IPS-20b (cell line): ENCODE measurements around the gene ARL5C.

Experiments
- H3K27ac ChIP-seq: one replicate; pipeline ENCODE4 v1.5.1; 2013; ENCODE audit warnings: low read length
- H3K27me3 ChIP-seq: 2 replicates; pipeline ENCODE4 v1.6.1; 2013; ENCODE audit warnings: mild to moderate bottlenecking, low read length, inconsistent platforms; ENCODE audit not compliant: insufficient read depth
- H3K36me3 ChIP-seq: 2 replicates; pipeline ENCODE4 v1.6.1; 2013; ENCODE audit warnings: low read depth, mild to moderate bottlenecking, inconsistent platforms, low read length, moderate library complexity; ENCODE audit not compliant: insufficient read depth
- H3K4me1 ChIP-seq: 2 replicates; pipeline ENCODE4 v1.6.1; 2013; ENCODE audit warnings: mild to moderate bottlenecking, control low read depth, inconsistent platforms, low read length, moderate library complexity; ENCODE audit not compliant: insufficient read depth
- H3K4me3 ChIP-seq: 2 replicates; pipeline ENCODE4 v1.5.1; 2013; ENCODE audit warnings: mild to moderate bottlenecking, low read length, inconsistent platforms
- H3K9ac ChIP-seq: 2 replicates; pipeline ENCODE4 v1.6.1; 2013; ENCODE audit warnings: low read depth, mild to moderate bottlenecking, inconsistent platforms, low read length, moderate library complexity
- H3K9me3 ChIP-seq: 2 replicates; pipeline ENCODE4 v1.6.1; 2013; ENCODE audit warnings: mild to moderate bottlenecking, low read depth, low read length, inconsistent platforms; ENCODE audit not compliant: insufficient read depth

The ARL5C gene

GRCh38 chr17:39147221-39148185 lies 18.5 kb downstream of the ARL5C start:
- Histone ChIP-seq H3K27ac (no peak overlapping the region), H3K27me3 (peaks cover 37% of the 10 kb centered on the region), H3K36me3 (no peaks in the 10 kb centered on the region), H3K4me3 (no peak overlapping the region), H3K4me1 (no peaks in the 10 kb centered on the region), H3K9me3 (no peaks in the 10 kb centered on the region), H3K9ac (no peak overlapping the region)

- no peaks in the 10 kb centered on the region for H3K4me1 ChIP-seq
- no peak overlapping the region for H3K9ac ChIP-seq
- peaks cover 26% of the 10 kb centered on the region for H3K27me3 ChIP-seq
- H3K4me3 ChIP-seq, result no peak overlapping the region
- H3K36me3 ChIP-seq, result no peaks in the 10 kb centered on the region
- H3K9me3 ChIP-seq, result peaks cover 3% of the 10 kb centered on the region; the same call in 1 of the 2 replicates
- no peak overlapping the region for H3K27ac ChIP-seq
Observed at GRCh38 chr17:39146273-39146672, 19.7 kb downstream of the ARL5C start.

- peaks cover 14% of the 10 kb centered on the region for H3K27me3 ChIP-seq
- no peaks in the 10 kb centered on the region for H3K4me1 ChIP-seq
Observed at GRCh38 chr17:39145143-39145542, 20.8 kb downstream of the ARL5C start.

DNA sequence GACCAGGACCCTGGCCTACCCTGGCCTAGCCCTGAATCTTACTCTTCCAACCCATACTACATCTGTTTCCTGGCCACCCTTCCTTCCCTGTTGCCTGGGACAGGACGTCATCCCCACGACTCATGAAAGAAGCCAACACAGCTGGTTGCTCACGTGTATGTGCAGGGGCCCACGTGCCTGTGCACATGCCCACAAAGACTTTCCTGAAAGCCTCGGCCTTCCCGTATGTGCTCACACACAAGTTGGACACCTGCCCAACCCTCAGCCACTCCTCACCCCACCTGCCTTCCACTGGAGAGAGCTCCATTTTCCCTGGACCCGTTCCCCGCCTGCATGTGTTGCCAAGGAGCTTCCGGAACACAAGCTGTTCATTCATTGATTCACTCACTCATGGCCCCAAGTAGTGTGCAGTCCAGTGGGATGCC lies 21.5 kb downstream of the ARL5C start:
- H3K4me1 ChIP-seq, result no peaks in the 10 kb centered on the region
- no peak overlapping the region for H3K9ac ChIP-seq
- H3K27ac ChIP-seq, result no peak overlapping the region
- H3K27me3 ChIP-seq, result peaks cover 7% of the 10 kb centered on the region
- H3K9me3 ChIP-seq, result peaks cover 5% of the 10 kb centered on the region; the same call in 1 of the 2 replicates
- no peak overlapping the region for H3K4me3 ChIP-seq
- H3K36me3 ChIP-seq, result no peaks in the 10 kb centered on the region

More at GRCh38 chr17:39145143-39145542, 20.8 kb downstream of the ARL5C start:
- no peaks in the 10 kb centered on the region for H3K36me3 ChIP-seq
- H3K9ac ChIP-seq, result no peak overlapping the region
- no peak overlapping the region for H3K27ac ChIP-seq
- no peak overlapping the region for H3K4me3 ChIP-seq
- peaks cover 5% of the 10 kb centered on the region; the same call in 1 of the 2 replicates for H3K9me3 ChIP-seq

DNA sequence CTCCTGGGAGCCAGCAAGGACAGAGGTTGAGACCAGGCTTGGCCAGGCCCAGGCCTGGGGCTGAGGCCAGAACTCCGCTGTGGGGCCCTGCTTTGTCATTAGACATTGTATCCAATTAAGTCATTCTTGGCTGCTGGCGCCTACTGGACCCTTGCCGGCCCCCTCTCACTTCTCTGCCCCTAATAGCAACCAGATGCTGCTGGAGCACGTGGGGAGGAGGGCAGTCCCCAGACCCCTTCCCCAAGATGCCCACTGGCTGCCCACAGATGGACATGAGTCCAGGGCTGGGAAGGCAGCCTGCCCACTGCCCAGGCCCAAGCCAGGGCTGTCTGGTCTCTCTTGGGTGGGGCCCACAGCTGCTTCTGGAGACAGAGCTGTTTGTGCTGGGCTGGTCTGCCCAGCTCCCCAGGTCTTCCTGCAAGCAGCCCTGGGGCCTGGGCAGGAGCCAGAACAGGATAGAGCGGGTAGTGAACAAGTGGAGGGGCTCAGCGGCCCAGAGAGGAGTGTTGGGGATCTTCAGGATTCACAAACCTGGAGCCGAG lies 22.3 kb downstream of the ARL5C start:
- Histone ChIP-seq H3K27ac (no peak overlapping the region), H3K36me3 (no peaks in the 10 kb centered on the region), H3K4me1 (no peaks in the 10 kb centered on the region), H3K9ac (no peak overlapping the region), H3K4me3 (no peak overlapping the region), H3K27me3 (no peaks in the 10 kb centered on the region), H3K9me3 (peaks cover 5% of the 10 kb centered on the region; the same call in 1 of the 2 replicates)

- Histone ChIP-seq H3K27ac (no peak overlapping the region), H3K27me3 (no peaks in the 10 kb centered on the region), H3K9me3 (peaks cover 5% of the 10 kb centered on the region; the same call in 1 of the 2 replicates), H3K9ac (no peak overlapping the region), H3K4me1 (no peaks in the 10 kb centered on the region), H3K4me3 (no peak overlapping the region), H3K36me3 (no peaks in the 10 kb centered on the region)
Observed at GRCh38 chr17:39141915-39142664, 23.9 kb downstream of the ARL5C start.

DNA sequence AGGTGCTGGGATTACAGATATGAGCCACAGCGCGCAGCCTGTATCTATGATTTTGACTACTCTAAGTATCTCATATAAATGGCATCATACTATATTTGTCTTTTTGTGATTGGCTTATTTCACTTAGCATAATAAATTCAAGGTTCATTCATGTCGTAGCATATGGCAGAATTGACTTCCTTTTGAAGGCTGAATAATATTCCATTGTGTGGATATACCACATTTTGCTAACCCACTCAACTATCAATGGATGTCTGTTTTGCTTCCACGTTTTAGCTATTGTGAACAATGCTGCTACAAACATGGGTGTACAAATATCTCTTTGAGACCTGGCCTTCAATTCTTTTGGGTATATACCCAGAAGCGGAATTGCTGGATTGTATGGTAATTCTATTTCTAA lies 24.7 kb downstream of the ARL5C start:
- no peak overlapping the region for H3K27ac ChIP-seq
- H3K27me3 ChIP-seq, result no peaks in the 10 kb centered on the region
- peaks cover 5% of the 10 kb centered on the region; the same call in 1 of the 2 replicates for H3K9me3 ChIP-seq
- no peak overlapping the region for H3K4me3 ChIP-seq
- H3K4me1 ChIP-seq, result no peaks in the 10 kb centered on the region
- H3K9ac ChIP-seq, result no peak overlapping the region
- no peaks in the 10 kb centered on the region for H3K36me3 ChIP-seq

DNA sequence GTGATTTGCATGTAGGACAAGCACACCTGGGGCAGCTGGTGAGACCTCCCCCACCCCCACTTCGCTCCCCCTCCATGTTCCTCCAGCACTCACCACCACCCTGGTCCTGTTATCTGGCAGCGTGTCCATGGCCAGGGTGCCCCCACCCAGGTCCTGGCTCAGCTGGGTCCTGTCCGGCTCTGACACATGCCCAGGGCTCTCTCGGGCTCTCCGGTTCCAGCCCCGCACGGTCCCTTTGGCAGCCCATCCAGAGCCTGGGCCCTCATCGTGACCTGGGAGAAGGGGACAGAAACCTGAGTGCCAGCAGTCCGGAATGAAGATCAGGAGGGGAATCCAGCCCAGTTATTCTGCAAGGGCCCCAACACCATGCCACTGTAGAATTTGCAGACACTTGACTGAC lies 26.4 kb downstream of the ARL5C start:
- no peaks in the 10 kb centered on the region for H3K4me1 ChIP-seq
- H3K27ac ChIP-seq, result no peak overlapping the region
- peaks cover 5% of the 10 kb centered on the region; the same call in 1 of the 2 replicates for H3K9me3 ChIP-seq
- no peak overlapping the region for H3K4me3 ChIP-seq
- no peaks in the 10 kb centered on the region for H3K36me3 ChIP-seq
- no peaks in the 10 kb centered on the region for H3K27me3 ChIP-seq
- no peak overlapping the region for H3K9ac ChIP-seq

DNA sequence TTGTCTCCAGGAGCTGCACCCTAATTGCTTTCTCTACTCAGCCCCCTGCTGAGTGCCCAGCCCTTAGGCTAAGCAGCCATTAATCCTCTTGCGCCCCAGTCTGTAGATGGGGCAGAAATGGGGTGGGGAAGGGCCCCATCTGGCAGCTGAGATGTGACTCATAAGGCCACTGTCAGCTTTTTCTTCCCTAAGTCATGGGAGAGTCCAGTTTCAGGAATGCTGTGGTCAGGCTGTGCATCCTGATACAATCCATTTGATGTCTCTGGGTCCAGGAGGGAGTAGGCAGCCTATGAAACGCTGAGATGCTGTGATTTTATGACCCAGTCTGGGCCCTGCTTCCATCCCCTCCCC lies 26.8 kb downstream of the ARL5C start:
- no peak overlapping the region for H3K9ac ChIP-seq
- H3K27ac ChIP-seq, result no peak overlapping the region
- H3K27me3 ChIP-seq, result no peaks in the 10 kb centered on the region
- H3K36me3 ChIP-seq, result no peaks in the 10 kb centered on the region
- H3K4me3 ChIP-seq, result no peak overlapping the region
- H3K4me1 ChIP-seq, result no peaks in the 10 kb centered on the region
- H3K9me3 ChIP-seq, result peaks cover 5% of the 10 kb centered on the region; the same call in 1 of the 2 replicates

DNA sequence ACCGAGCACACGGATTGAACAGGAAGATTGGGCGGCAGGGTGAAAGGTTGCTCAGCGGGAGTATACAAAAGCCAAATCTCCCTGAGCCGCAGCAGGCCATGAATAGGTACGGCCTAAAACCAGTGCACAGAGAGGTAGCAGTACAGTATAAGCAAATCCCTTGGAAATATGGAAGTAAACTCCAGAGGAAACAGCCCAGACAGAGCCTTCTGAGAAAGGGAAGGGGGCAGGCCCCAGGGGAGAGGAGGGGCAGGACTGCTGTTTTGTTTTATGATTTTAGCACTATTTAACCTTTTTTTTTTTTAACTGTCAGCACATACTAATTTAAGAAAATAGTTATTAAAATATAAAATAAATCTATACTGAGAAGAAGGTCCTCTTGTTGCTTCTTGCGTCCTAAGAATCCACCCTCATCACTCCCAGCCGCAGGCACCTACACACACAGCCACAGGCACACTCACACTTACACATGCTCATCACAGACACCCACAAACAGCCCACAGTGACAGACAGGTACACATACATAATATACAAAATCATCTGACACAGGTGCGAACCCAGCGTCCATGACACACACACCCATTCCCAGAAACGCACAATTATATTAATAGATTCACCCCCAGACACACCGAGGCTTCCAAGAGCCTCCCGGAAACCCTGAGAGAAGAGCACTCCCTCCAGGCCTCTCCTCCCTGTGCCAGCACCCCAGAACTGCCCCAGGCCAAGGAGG lies 27.4 kb downstream of the ARL5C start:
- Histone ChIP-seq H3K9ac (no peak overlapping the region), H3K27ac (no peak overlapping the region), H3K4me1 (no peaks in the 10 kb centered on the region), H3K36me3 (no peaks in the 10 kb centered on the region), H3K27me3 (no peaks in the 10 kb centered on the region), H3K4me3 (no peak overlapping the region), H3K9me3 (peaks cover 5% of the 10 kb centered on the region; the same call in 1 of the 2 replicates)

- H3K27me3 ChIP-seq, result no peaks in the 10 kb centered on the region
- no peaks in the 10 kb centered on the region for H3K36me3 ChIP-seq
- H3K4me1 ChIP-seq, result no peaks in the 10 kb centered on the region
- no peaks in the 10 kb centered on the region for H3K9me3 ChIP-seq
- H3K4me3 ChIP-seq, result no peak overlapping the region
- H3K9ac ChIP-seq, result no peak overlapping the region
- no peak overlapping the region for H3K27ac ChIP-seq
Observed at GRCh38 chr17:39134878-39135277, 31.1 kb downstream of the ARL5C start.
